Smooth muscle cell (in vitro differentiated cells): ENCODE results near the gene GRM7. TPM values are rescaled to one million over a fixed set of nuclear protein-coding genes. Genes with fewer than 3 reads are reported as not detected.

Experiments
- DNase-seq: peaks from one replicate; lab custom pipeline; 2025; ENCODE audit not compliant: unreplicated experiment; lab: John Stamatoyannopoulos, UW
- H2AFZ ChIP-seq: fragments of 200-600 bp; sonication (generic); 2 replicates; pipeline ENCODE4 v1.6.0; 2016; ENCODE audit warnings: antibody characterized with exemption, low read depth, mild to moderate bottlenecking
- H3F3A ChIP-seq: fragments of 200-600 bp; sonication (generic); 2 replicates; pipeline ENCODE4 v1.6.0; 2017; ENCODE audit warnings: antibody characterized with exemption, low read depth
- H3K27ac ChIP-seq: fragments of 200-600 bp; sonication (generic); 2 replicates; pipeline ENCODE4 v1.5.1; 2016; ENCODE audit warnings: low read depth, mild to moderate bottlenecking
- H3K27me3 ChIP-seq: fragments of 200-600 bp; sonication (generic); 2 replicates; pipeline ENCODE4 v1.6.1; 2016; ENCODE audit warnings: low read depth, mild to moderate bottlenecking
- H3K36me3 ChIP-seq: fragments of 200-600 bp; sonication (generic); 2 replicates; pipeline ENCODE4 v1.5.1; 2016; ENCODE audit warnings: low read depth
- H3K4me1 ChIP-seq: fragments of 200-600 bp; sonication (generic); 2 replicates; pipeline ENCODE4 v1.5.1; 2016; ENCODE audit warnings: low read depth
- H3K4me2 ChIP-seq: fragments of 200-600 bp; sonication (generic); 2 replicates; pipeline ENCODE4 v1.6.0; 2016; ENCODE audit warnings: mild to moderate bottlenecking
- H3K4me3 ChIP-seq: fragments of 200-600 bp; sonication (generic); 2 replicates; pipeline ENCODE4 v1.5.1; 2016; ENCODE audit warnings: mild to moderate bottlenecking
- H3K79me2 ChIP-seq: fragments of 200-600 bp; sonication (generic); 2 replicates; pipeline ENCODE4 v1.6.0; 2016; ENCODE audit warnings: low read depth, mild to moderate bottlenecking
- H3K9ac ChIP-seq: fragments of 200-600 bp; sonication (generic); 2 replicates; pipeline ENCODE4 v1.6.0; 2016; ENCODE audit warnings: low read depth
- H3K9me3 ChIP-seq: fragments of 200-600 bp; sonication (generic); replicated peaks from 2 replicates; pipeline ENCODE4 v1.5.1; 2016; ENCODE audit warnings: low read depth
- H4K20me1 ChIP-seq: fragments of 200-600 bp; sonication (generic); 2 replicates; pipeline ENCODE4 v1.6.0; 2016; ENCODE audit warnings: low read depth
- WGBS: methylation state at CpG from one replicate; pipeline ENCODE4 v1.1.7; 2016; ENCODE audit warnings: low lambda C conversion rate; 5-methylcytosine and 5-hydroxymethylcytosine counted together
- polyA plus RNA-seq: library from polyadenylated mRNA; unstranded; fragments of >200 nt; fragmentation: Nextera tagmentation; extraction: Ambion mirVana; gene quantifications from 2 replicates; pipeline ENCODE4 v1.2.1, GENCODE V29; 2016
- total RNA-seq: library from RNA; depleted of rRNA; stranded (reverse); fragments of >200 nt; gene quantifications from 2 replicates; pipeline ENCODE4 v1.2.3, GENCODE V29; 2014
- TF ChIP-seq, protein P1 (sequence below): fragments of 200-600 bp; sonication (generic); IDR thresholded peaks from 2 replicates; pipeline ENCODE4 v1.5.1; 2017; ENCODE audit warnings: borderline replicate concordance, mild to moderate bottlenecking, antibody characterized with exemption; ENCODE audit not compliant: insufficient read depth, poor library complexity, severe bottlenecking

Gene GRM7
- total and polyA plus RNA-seq, 2 experiments from 2014 or later, result not detected

DNA sequence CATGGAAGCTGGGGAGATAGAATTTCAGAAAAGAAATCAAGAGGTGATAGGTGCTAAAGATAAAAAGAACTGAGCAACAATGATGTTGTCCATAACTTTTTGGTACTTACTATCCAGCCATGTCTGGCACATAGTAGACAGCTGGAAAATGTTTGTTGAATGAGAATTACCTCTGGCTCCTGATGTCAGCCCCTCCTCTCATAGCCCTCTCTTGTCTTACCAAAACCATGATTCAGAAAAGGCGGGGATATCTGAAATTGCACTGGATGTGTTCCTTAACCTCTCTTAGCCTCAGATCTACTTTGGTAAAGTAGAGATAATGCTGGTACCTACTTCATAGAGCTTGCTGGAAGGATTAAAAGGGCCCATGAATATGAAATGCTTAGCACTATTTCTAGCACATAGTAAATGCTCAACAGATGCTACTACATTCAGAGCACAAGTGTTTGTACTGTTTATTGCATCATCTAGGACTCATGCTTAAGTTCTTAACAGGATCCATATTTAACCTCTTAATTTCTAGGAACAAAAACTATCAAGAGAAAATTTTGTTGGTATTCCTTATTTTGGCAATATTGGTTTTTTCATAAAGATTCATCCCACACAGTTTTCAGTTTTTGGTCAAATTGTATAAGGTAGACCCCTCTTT, 859.9 kb downstream of the GRM7 start:
- 89% methylated on average over 1 of the region's 1 CpG for WGBS

DNA sequence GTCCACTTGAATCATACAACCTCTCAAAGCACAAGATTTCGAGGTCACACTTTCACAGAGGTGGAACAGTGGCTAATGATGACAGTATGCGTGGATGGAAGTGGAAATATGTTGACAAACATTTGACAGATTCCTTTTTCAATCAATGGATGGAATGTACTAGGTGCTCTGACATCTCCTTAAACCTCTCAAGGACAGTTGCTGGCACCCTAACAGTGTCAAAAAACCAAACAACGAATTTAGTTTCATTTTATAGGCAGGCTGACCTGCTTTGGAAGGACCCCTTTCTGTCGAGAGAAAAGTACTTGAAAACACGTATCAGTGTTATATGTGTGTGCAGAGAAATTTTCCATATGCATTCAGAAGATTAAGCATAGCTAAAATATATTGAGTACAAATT, 861.0 kb downstream of the GRM7 start:
- 85% methylated on average over 5 of the region's 5 CpGs for WGBS
- H3K27me3 ChIP-seq, result no peaks in the 10 kb centered on the region
- H2AFZ ChIP-seq, result no peak overlapping the region
- H3K4me2 ChIP-seq, result no peak overlapping the region
- no peaks in the 10 kb centered on the region for H3K9me3 ChIP-seq
- H3K4me1 ChIP-seq, result no peaks in the 10 kb centered on the region
- no peaks in the 10 kb centered on the region for H3F3A ChIP-seq
- H4K20me1 ChIP-seq, result no peaks in the 10 kb centered on the region
- no peak overlapping the region for H3K27ac ChIP-seq
- no peak overlapping the region for H3K4me3 ChIP-seq
- no peak for DNase-seq
- TF ChIP-seq, protein P1, sequence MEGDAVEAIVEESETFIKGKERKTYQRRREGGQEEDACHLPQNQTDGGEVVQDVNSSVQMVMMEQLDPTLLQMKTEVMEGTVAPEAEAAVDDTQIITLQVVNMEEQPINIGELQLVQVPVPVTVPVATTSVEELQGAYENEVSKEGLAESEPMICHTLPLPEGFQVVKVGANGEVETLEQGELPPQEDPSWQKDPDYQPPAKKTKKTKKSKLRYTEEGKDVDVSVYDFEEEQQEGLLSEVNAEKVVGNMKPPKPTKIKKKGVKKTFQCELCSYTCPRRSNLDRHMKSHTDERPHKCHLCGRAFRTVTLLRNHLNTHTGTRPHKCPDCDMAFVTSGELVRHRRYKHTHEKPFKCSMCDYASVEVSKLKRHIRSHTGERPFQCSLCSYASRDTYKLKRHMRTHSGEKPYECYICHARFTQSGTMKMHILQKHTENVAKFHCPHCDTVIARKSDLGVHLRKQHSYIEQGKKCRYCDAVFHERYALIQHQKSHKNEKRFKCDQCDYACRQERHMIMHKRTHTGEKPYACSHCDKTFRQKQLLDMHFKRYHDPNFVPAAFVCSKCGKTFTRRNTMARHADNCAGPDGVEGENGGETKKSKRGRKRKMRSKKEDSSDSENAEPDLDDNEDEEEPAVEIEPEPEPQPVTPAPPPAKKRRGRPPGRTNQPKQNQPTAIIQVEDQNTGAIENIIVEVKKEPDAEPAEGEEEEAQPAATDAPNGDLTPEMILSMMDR, result no peak
- no peaks in the 10 kb centered on the region for H3K79me2 ChIP-seq
- no peak overlapping the region for H3K9ac ChIP-seq
- no peaks in the 10 kb centered on the region for H3K36me3 ChIP-seq

More for the DNA sequence above, 859.9 kb downstream of the GRM7 start:
- H3K36me3 ChIP-seq, result no peaks in the 10 kb centered on the region
- no peaks in the 10 kb centered on the region for H4K20me1 ChIP-seq
- no peak for DNase-seq
- H3K4me3 ChIP-seq, result no peak overlapping the region
- no peaks in the 10 kb centered on the region for H3K27me3 ChIP-seq
- H3K4me2 ChIP-seq, result no peak overlapping the region
- no peak overlapping the region for H3K27ac ChIP-seq
- H2AFZ ChIP-seq, result no peak overlapping the region
- no peaks in the 10 kb centered on the region for H3K9me3 ChIP-seq
- H3K9ac ChIP-seq, result no peak overlapping the region
- H3K79me2 ChIP-seq, result no peaks in the 10 kb centered on the region
- TF ChIP-seq, protein P1, result no peak
- H3F3A ChIP-seq, result no peaks in the 10 kb centered on the region
- H3K4me1 ChIP-seq, result no peaks in the 10 kb centered on the region

DNA sequence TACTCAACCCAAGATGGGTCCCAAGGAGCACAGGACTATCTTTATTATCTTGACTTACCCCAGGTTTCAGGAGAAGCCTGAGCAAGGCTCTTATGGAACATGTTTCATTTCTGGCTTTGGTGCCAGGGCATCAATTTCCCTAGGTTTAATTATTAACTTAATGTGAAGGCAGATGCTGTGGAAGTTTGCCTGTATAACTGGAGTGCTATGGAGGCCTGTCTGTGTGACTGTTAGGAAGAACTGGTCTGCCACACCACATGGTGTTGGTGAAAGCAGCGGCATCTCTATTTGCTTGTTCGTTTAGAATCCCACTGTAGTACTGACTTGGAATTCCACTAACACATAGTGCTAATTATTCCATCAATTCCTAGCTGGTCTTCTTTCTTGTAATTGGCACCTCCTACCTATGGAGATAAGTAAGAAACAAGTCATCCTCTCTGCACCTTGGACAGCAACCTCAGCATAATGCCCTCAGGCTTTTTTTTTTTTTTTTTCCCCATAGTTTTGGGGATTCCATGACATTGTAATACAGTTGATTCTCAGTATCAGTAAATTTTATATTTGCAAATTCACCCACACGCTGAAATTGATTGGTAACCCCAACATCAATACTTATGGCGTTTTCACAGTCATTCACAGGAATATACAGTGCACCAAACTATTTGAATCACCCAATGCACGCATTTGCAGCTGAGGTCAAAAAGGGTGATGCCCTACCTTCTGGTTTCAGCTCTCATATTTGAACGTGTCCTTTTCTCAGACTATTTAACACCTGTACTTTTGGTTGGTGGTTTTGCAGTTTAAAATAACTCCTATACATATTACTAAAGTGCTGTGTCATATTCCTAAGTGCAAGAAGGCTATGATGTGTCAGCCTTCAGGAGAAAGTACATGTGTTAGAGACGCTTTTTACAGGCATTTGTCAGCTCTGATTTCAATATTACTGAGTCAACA, 867.9 kb downstream of the GRM7 start:
- H3K9ac ChIP-seq, result no peak overlapping the region

More for the DNA sequence above, 867.9 kb downstream of the GRM7 start:
- no peak overlapping the region for H3K27ac ChIP-seq
- WGBS, result 94% methylated on average over 7 of the region's 7 CpGs
- TF ChIP-seq, protein P1, result no peak
- H3K4me2 ChIP-seq, result no peak overlapping the region
- no peak overlapping the region for H3K4me3 ChIP-seq
- H4K20me1 ChIP-seq, result no peaks in the 10 kb centered on the region
- no peak for DNase-seq
- no peaks in the 10 kb centered on the region for H3K9me3 ChIP-seq
- H3K27me3 ChIP-seq, result no peaks in the 10 kb centered on the region
- no peaks in the 10 kb centered on the region for H3K79me2 ChIP-seq
- no peaks in the 10 kb centered on the region for H3K36me3 ChIP-seq
- H3K4me1 ChIP-seq, result no peaks in the 10 kb centered on the region
- H3F3A ChIP-seq, result no peaks in the 10 kb centered on the region
- no peak overlapping the region for H2AFZ ChIP-seq
